GM12891 (cell line): ENCODE measurements around the gene C14orf119.

Source experiments
- DNase-seq: peaks from one replicate; pipeline ENCODE4 v3.0.0; 2011; ENCODE audit warnings: low spot score; ENCODE audit not compliant: insufficient read length
- FAIRE-seq: peaks from 2 replicates; lab custom pipeline; 2011; peaks lifted over from hg19 to GRCh38; lab: Jason Lieb, UNC
- PAX5 ChIP-seq: IDR thresholded peaks from 2 replicates; pipeline ENCODE4 v1.6.1; 2011; ENCODE audit warnings: low read length, moderate library complexity, mild to moderate bottlenecking; ENCODE audit not compliant: insufficient read depth, severe bottlenecking
- POLR2A ChIP-seq: IDR thresholded peaks from 2 replicates; pipeline ENCODE4 v1.6.1; 2011; ENCODE audit warnings: low read depth, low read length, control low read depth
- POLR2AphosphoS5 ChIP-seq: IDR thresholded peaks from 2 replicates; pipeline ENCODE4 v1.6.1; 2011; ENCODE audit warnings: low read depth, low read length, control low read depth
- POU2F2 ChIP-seq: IDR thresholded peaks from 2 replicates; pipeline ENCODE4 v1.6.1; 2011; ENCODE audit warnings: low read depth, mild to moderate bottlenecking, control low read depth, low read length, moderate library complexity
- SPI1 ChIP-seq: IDR thresholded peaks from 2 replicates; pipeline ENCODE4 v1.6.1; 2011; ENCODE audit warnings: low read depth, low read length, control low read depth
- TAF1 ChIP-seq: IDR thresholded peaks from 2 replicates; pipeline ENCODE4 v1.6.1; 2011; ENCODE audit warnings: low read depth, low read length, control low read depth

Gene C14orf119

DNA sequence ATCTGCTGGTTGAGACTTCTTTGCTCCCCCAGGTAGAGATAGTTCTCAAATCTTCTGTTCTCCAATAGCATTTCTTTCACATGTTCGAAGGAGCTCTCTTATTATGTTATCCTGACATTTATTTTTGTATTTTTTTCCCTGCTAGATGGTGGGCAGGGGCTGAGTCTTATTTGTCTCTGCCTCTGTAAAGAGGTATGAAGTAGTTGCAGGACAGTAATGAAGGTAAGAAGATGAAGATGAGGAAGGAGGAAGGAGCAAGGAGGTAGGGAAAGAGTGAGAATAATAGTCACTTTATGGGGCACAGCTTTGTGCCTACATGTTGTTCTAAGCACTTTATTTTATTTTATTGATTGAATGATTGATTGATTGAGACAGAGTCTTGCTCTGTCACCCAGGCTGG is 14.5 kb downstream of the C14orf119 start:
- FAIRE-seq (no peak), DNase-seq (no peak)
- no peak for TF ChIP-seq POLR2A
- TF ChIP-seq POU2F2: no peak
- TF ChIP-seq PAX5: no peak
- no peak for TF ChIP-seq POLR2AphosphoS5
- no peak for TF ChIP-seq TAF1
- TF ChIP-seq SPI1: no peak

DNA sequence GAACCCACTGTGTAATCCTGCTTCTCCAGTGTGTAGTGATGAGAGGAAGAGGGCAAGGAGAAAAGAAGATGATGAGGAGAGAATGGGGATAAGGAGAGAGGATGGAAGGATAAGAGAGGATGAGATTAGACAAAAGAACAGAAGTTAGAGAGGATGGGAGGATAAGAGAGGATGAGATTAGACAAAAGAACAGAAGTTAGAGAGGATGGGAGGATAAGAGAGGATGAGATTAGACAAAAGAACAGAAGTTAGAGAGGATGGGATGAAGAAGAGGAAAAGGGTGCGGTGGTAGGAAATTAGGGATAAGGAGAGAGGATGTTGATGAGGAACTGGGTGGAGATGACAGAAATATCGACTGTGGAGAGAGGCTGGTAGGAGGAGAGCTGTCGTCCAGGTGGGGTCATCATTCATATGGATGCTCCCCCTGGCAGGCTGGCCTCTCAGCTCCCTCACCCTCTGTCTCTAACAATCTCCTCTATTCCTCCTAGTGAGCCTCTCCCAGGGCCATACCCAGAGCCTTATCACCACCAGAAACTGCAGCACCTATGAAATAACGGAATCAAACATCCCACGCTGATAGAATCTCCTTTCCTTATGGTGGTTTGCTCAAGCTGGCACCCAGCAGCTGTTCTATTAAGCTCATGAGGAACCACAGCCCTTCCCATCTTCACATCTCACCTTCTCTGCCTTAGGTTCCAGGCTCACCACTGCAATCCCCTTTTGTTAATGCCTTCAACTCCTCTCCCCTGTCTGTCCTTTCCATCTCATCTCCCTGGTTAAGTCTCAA is 15.5 kb downstream of the C14orf119 start:
- FAIRE-seq: no peak
- TF ChIP-seq POLR2A (no peak), POLR2AphosphoS5 (no peak), POU2F2 (no peak), TAF1 (no peak), PAX5 (no peak), SPI1 (no peak)
- no peak for DNase-seq

DNA sequence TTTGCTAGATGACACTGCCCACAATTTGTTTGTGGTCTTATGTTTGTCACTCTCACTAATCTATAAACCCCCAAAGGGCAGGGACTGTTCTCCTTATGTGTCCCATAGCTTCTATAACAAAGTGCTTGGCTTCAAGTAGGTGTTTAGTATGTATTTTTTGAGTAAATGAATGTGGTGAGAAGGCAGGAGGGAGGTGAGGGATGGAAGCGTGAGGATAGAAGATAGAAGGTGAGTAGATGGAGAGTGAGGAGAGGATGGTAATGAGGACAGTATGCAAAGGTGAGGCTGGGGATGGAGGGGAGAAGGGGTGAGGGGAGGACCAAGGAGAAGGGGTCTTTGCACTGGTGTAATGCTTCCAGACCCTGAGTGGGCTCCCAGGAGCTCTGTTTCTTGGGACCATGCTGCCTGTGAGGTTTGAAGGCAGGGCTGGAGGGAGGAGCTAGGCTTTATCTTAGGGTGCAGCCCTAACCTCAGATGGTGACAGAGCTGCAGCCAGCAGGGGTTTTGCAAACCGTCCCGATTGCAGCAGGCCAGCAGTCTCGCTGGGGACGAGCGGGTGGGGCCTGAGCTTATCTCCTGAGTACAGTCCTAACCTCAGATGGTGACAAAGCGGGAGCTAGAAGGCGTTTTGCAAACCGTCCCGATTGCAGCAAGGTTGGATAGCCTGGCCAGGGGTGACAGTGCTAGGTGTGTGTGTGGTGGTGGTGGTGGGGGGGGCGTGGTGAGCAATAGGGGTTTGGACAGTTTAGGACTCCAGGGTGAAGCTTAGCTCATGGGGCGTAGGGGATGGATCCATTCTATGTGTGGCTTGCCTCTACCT is 17.3 kb downstream of the C14orf119 start:
- no peak for TF ChIP-seq POU2F2
- TF ChIP-seq TAF1: no peak
- no peak for TF ChIP-seq POLR2A
- no peak for TF ChIP-seq PAX5
- no peak for TF ChIP-seq POLR2AphosphoS5
- no peak for TF ChIP-seq SPI1
- FAIRE-seq: no peak
- no peak for DNase-seq

DNA sequence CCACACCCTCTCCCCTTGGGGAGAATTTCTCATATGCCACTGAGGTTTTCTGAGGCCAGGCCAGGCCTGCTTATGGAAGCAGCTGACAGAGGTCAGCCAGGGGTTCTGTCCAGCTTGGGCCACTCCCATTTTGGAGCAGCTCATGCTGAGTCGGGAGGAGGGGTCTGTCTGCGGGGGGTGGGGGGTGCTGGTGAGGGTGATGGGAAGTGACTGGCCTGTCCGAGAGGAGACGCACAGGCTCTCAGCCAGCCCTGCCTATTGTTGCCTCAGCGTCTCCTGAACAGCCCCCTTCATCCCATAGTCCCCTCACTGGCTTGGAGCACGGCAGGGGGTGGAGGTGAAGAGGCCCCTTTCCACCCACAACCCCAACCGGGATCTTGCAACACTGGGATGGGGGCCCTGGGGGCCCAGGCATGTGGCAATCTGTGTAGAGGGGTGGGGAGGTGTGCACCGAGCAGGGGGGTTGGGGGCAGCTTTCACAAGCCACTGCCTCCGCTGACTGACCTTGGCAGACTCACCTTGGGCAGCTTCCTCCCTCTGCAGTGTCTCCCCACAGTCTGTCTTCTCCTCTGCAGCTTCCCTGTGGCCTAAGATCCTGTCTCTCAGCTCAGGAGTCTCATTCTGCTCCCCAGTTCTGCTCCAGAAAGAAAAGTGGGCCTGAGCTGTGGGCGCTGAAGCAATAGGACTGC is 18.3 kb downstream of the C14orf119 start:
- DNase-seq (no peak), FAIRE-seq (no peak)
- no peak for TF ChIP-seq POLR2A

DNA sequence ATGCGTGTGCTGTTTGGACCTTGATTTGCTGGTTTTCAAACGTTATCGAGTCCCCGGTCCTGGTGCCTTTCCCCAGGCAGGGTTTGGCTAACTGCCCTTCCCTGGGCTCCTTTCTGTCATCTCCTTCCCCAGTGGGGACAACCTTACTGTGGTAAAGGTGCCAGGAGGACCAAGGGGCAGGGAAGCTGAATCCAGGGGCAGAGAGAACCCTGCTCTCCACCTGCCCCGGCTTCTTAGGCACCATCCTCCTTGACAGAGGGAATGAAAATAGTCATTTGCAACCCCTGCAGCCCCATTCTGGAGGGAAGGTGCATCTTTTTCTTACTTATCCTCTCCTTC is 18.8 kb downstream of the C14orf119 start:
- TF ChIP-seq PAX5 (no peak), POU2F2 (no peak), SPI1 (no peak), POLR2AphosphoS5 (no peak), POLR2A (no peak), TAF1 (no peak)
- no peak for FAIRE-seq
- DNase-seq: no peak

DNA sequence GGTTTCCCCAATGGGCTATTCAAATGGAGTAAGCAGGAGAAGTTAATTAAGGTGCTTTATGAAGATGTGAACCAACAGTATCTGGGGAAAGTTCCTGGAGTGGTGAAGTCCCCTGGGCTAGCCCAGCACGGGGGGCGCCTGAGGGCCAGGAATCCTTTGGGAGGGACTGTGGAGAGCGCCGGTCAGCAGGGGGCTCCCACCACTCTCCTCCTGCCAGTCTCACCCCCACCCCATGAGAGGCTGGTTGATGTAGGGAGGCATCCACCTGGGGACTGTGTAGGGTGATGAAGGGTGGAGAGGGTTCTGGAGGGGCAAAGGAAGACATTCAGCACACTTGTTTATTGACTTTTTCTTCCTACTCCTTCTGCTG is 19.3 kb downstream of the C14orf119 start:
- FAIRE-seq (no peak), DNase-seq (no peak)
- TF ChIP-seq TAF1: no peak
- TF ChIP-seq POLR2A: no peak
- TF ChIP-seq POLR2AphosphoS5: no peak

DNA sequence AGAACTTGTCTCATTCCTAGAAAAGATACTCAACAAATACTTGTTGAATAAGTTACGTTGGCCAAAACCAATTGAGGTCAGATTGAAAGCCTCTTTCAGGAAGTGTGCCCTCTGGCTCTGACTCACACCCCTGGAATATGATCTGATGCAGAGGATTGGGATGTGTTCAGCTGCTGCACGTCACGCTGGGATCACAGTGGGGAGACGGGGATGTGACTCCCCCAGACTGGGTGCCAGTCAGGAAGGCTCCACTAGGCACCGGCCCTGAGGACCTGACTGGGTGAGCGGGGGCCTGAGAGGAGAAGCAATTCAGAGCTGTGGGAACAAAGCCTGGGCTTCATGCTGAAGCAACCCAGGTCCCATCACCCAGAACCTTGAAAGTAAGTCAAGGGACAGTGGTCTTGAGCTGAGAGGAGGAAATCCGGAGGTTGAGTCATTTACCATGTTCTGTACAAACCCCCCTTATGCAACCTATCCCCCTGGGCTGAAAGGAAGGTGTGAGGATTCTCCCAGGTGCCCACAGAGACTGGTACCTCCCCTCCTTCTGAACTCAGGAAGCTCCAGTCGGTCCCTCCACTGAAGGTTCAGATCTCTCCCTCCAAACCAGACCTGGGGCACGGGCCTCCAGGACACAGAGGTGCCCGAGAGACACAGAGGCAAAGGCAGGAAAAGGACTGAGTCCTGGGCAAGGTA is 19.9 kb downstream of the C14orf119 start:
- DNase-seq (no peak), FAIRE-seq (no peak)
- TF ChIP-seq TAF1: no peak
- TF ChIP-seq SPI1: peak; percentile 36
- no peak for TF ChIP-seq POLR2A

DNA sequence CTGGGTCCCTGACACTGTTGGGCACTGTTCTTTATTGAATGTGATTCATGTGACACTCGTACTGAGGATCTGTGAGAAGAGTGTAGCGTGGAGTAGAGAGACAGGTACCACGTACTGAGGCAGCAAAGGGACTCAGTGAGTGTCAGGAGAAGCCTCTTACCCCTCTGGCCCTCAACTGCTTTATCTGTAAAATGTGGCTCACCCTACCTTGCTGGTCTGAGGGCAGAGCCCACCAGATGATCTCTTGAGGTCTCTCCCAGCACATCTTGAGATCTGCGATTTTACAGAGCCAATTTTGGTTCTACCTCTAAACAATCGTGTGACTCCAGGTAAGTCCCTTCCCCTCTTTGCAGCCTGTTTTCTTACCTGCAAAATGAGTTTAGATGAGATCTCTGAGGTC is 20.6 kb downstream of the C14orf119 start:
- no peak for FAIRE-seq
- TF ChIP-seq POLR2AphosphoS5 (no peak), PAX5 (no peak), POLR2A (no peak), SPI1 (no peak), POU2F2 (no peak), TAF1 (no peak)

DNA sequence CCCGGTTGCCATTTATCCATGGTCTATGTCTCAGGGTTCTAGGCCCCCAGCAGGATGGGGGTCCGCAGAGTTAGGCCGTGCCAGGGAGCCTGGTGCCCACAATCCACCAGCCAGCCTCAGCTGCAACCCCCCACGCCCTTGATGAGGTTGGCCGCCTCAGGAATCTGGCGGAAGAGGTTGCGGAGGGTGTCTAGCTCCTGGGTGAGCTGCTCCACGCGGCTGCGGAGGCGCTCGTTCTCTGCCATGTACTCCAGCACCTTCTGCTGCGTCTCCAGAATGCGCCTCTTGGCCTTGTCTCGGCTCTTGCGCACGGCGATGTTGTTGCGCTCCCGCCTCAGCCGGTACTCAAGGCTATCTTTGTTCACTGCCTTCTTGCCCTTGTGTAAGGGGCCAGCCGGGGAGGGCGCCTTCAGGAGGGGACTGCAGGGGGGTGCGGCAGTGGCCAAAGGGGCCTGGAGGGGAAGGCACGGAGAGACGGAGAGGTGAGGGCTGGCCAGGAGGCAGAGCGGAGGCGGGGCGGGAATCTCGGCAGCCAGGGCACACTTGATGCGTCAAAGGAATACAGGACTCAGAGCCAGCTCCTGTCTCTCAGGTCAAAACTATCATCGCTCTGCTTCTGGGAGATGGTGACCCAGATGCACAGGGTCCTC is 22.2 kb downstream of the C14orf119 start:
- TF ChIP-seq SPI1 (no peak), POU2F2 (no peak), PAX5 (no peak), POLR2A (no peak)
- no peak for FAIRE-seq
- no peak for DNase-seq

More for the DNA sequence above, 20.6 kb downstream of the C14orf119 start:
- no peak for DNase-seq
